HG02571 (cell line): ENCODE results near the gene HEPH.
"Not testable (repeated sequence)": the region's sequence is repeated elsewhere in the genome, so short reads cannot be mapped to it uniquely, and the experiment has no call there.

Experiments
- ATAC-seq: cut with Tn5 transposase; IDR thresholded peaks from one replicate; pipeline ENCODE4 v1.9.1; 2021; ENCODE audit warnings: mild to moderate bottlenecking, moderate library complexity; ENCODE audit not compliant: unreplicated experiment

HEPH gene

GRCh38 chrX:66163849-66164411, at the start of gene HEPH:
HEPH (plus strand) TSS chrX:66164247; CDS start chrX:66170571, 6,324 bp downstream.
- no peak for ATAC-seq

- not testable (repeated sequence) for ATAC-seq
Observed at GRCh38 chrX:66118722-66119121, 45.3 kb upstream of the HEPH start.

- ATAC-seq, result not testable (repeated sequence)
Observed at GRCh38 chrX:66121354-66121753, 42.7 kb upstream of the HEPH start.

- ATAC-seq, result no peak
Observed at GRCh38 chrX:66126662-66127061, 37.4 kb upstream of the HEPH start.

- no peak for ATAC-seq
Observed at GRCh38 chrX:66130469-66130868, 33.6 kb upstream of the HEPH start.

GRCh38 chrX:66135284-66135683, 28.8 kb upstream of the HEPH start:
- not testable (repeated sequence) for ATAC-seq

GRCh38 chrX:66142351-66142750, 21.7 kb upstream of the HEPH start:
- ATAC-seq, result no peak

- no peak for ATAC-seq
Observed at GRCh38 chrX:66144258-66144657, 19.8 kb upstream of the HEPH start.

- no peak for ATAC-seq
Observed at GRCh38 chrX:66149519-66149918, 14.5 kb upstream of the HEPH start.

- ATAC-seq, result no peak
Observed at GRCh38 chrX:66150163-66150562, 13.9 kb upstream of the HEPH start.

- ATAC-seq, result no peak
Observed at GRCh38 chrX:66162331-66162822, 1.7 kb upstream of the HEPH start.

GRCh38 chrX:66163447-66163846, 600 bp upstream of the HEPH start:
- no peak for ATAC-seq

GRCh38 chrX:66164470-66164869, 423 bp downstream of the HEPH start:
- ATAC-seq, result no peak

GRCh38 chrX:66164931-66165330, 884 bp downstream of the HEPH start:
- ATAC-seq, result no peak

- ATAC-seq, result no peak
Observed at GRCh38 chrX:66166671-66167070, 2.6 kb downstream of the HEPH start.

GRCh38 chrX:66167431-66167830, 3.4 kb downstream of the HEPH start:
- ATAC-seq, result no peak

GRCh38 chrX:66176134-66176533, 12.1 kb downstream of the HEPH start:
- no peak for ATAC-seq

- no peak for ATAC-seq
Observed at GRCh38 chrX:66191563-66191962, 27.5 kb downstream of the HEPH start.

GRCh38 chrX:66193821-66194220, 29.8 kb downstream of the HEPH start:
- ATAC-seq, result no peak

GRCh38 chrX:66200050-66200664, 36.1 kb downstream of the HEPH start:
- ATAC-seq, result peak; percentile 75

GRCh38 chrX:66200855-66201795, 37.1 kb downstream of the HEPH start:
- ATAC-seq, result no peak

GRCh38 chrX:66203114-66203513, 39.1 kb downstream of the HEPH start:
- ATAC-seq, result no peak
